GM12878 (cell line): ENCODE data around the gene CDC7. TPM values are rescaled to one million over a fixed set of nuclear protein-coding genes. Genes with fewer than 3 reads are reported as not detected.
A peak's percentile ranks its signal among the peaks of the same experiment; 100 is the strongest.

Experiments used
- ATAC-seq: fragments of 200-7000 bp; cut with Tn5 transposase; 3 replicates; pipeline ENCODE4 v1.9.1; 2020; ENCODE audit warnings: mild to moderate bottlenecking, moderate library complexity
- BruUV-seq: library from RNA; stranded (reverse); fragments of 400-500 nt; replicated peaks from 2 replicates; lab custom pipeline; 2021; lab: Mats Ljungman, UMichigan
- CTCF ChIA-PET: fragments of 300-600 bp; sonication (Branson Sonifier 250); formaldehyde crosslinking; extraction: SDS; loops from one replicate; lab custom pipeline; 2021; ENCODE audit warnings: inconsistent platforms; lab: Yijun Ruan, JAX
- POLR2A ChIA-PET: fragments of 350-600 bp; formaldehyde crosslinking; extraction: SDS; loops from one replicate; lab custom pipeline; 2021; ENCODE audit warnings: inconsistent platforms; lab: Charles Lee
- RAD21 ChIA-PET: fragments of 300-600 bp; sonication (Branson Sonifier 250); formaldehyde crosslinking; loops from one replicate; lab custom pipeline; 2023; ENCODE audit warnings: antibody characterized with exemption; ENCODE audit not compliant: unreplicated experiment; lab: Charles Lee
- SMC1A ChIA-PET: fragments of 300-600 bp; sonication (Branson Sonifier 250); formaldehyde crosslinking; loops from one replicate; lab custom pipeline; 2023; ENCODE audit not compliant: unreplicated experiment, uncharacterized antibody; lab: Charles Lee
- DNase-seq: peaks from one replicate; pipeline ENCODE4 v3.0.0-alpha.2; 2011; ENCODE audit warnings: low read depth, low spot score
- FAIRE-seq: peaks from 3 replicates; lab custom pipeline; 2011; peaks lifted over from hg19 to GRCh38; lab: Jason Lieb, UNC
- H2AFZ ChIP-seq: 2 replicates; pipeline ENCODE4 v1.6.0; 2011; ENCODE audit warnings: low read depth, low read length, control low read depth; ENCODE audit not compliant: control insufficient read depth
- H3K27ac ChIP-seq: 2 replicates; pipeline ENCODE4 v1.5.1; 2011; ENCODE audit warnings: control low read depth; ENCODE audit not compliant: control insufficient read depth, insufficient read depth
- H3K27me3 ChIP-seq, 2 experiments: replicated peaks in 1 of 2; 2 replicates each; pipeline versions ENCODE4 v1.6.0 to v1.6.1; 2011; ENCODE audit warnings: low read length in 1 of 2; ENCODE audit not compliant: control insufficient read depth in 2 of 2, insufficient read depth in 2 of 2
- H3K36me3 ChIP-seq, 2 experiments: 2 replicates each; pipeline ENCODE4 v1.5.1; 2011; ENCODE audit warnings: low read length in 1 of 2; ENCODE audit not compliant: control insufficient read depth in 2 of 2, insufficient read depth in 2 of 2
- H3K4me1 ChIP-seq: 2 replicates; pipeline ENCODE4 v1.6.1; 2011; ENCODE audit warnings: mild to moderate bottlenecking, low read length, moderate library complexity, mixed read lengths; ENCODE audit not compliant: control insufficient read depth, insufficient read depth
- H3K4me2 ChIP-seq: 2 replicates; pipeline ENCODE4 v1.6.0; 2011; ENCODE audit warnings: control low read depth; ENCODE audit not compliant: control insufficient read depth, insufficient read depth
- H3K4me3 ChIP-seq: fragments of 200-600 bp; sonication (generic); 2 replicates; pipeline ENCODE4 v1.5.1; 2016
- H3K79me2 ChIP-seq: 2 replicates; pipeline ENCODE4 v1.6.0; 2011; ENCODE audit warnings: low read length; ENCODE audit not compliant: control insufficient read depth, insufficient read depth
- H3K9ac ChIP-seq: 2 replicates; pipeline ENCODE4 v1.8.0; 2011; ENCODE audit warnings: low read length, control low read depth, mixed read lengths; ENCODE audit not compliant: control insufficient read depth, insufficient read depth
- H3K9me3 ChIP-seq: replicated peaks from 3 replicates; pipeline ENCODE4 v1.5.1; 2011; ENCODE audit warnings: mild to moderate bottlenecking, low read length; ENCODE audit not compliant: control insufficient read depth, insufficient read depth
- H4K20me1 ChIP-seq: 2 replicates; pipeline ENCODE4 v1.6.0; 2011; ENCODE audit not compliant: control insufficient read depth, insufficient read depth
- CTCF ChIP-seq, 3 experiments: IDR thresholded peaks in 2 of 3; conservative IDR thresholded peaks in 1 of 3; 2 replicates each; pipeline ENCODE4 v1.5.1; 2011; ENCODE audit warnings: low read depth in 3 of 3, low read length in 3 of 3, mild to moderate bottlenecking in 3 of 3, control low read depth in 2 of 3, moderate library complexity in 2 of 3, inconsistent platforms in 1 of 3, mixed read lengths in 1 of 3; ENCODE audit not compliant: control insufficient read depth in 2 of 3, insufficient read depth in 1 of 3; ENCODE audit errors: extremely low read depth in 1 of 3
- FOXM1 ChIP-seq: IDR thresholded peaks from 2 replicates; pipeline ENCODE4 v1.6.1; 2012; ENCODE audit warnings: low read depth, mild to moderate bottlenecking, inconsistent platforms, low read length, moderate library complexity
- NBN ChIP-seq: fragments of 450-650 bp; IDR thresholded peaks from 2 replicates; pipeline ENCODE4 v1.6.1; 2016
- RAD21 ChIP-seq: IDR thresholded peaks from 2 replicates; pipeline ENCODE4 v1.6.1; 2011; ENCODE audit warnings: mild to moderate bottlenecking, low read depth, low read length, moderate library complexity; ENCODE audit not compliant: insufficient read depth
- SPI1 ChIP-seq: IDR thresholded peaks from 2 replicates; pipeline ENCODE4 v1.6.1; 2011; ENCODE audit warnings: low read depth, mild to moderate bottlenecking, low read length, moderate library complexity, borderline replicate concordance; ENCODE audit not compliant: insufficient read depth
- WGBS: methylation state at CpG from one replicate; pipeline ENCODE4 v1.1.6; 2016; ENCODE audit warnings: low lambda C conversion rate; ENCODE audit not compliant: insufficient replicate concordance, insufficient coverage; ENCODE audit errors: missing lambda C conversion rate; 5-methylcytosine and 5-hydroxymethylcytosine counted together
- in situ Hi-C: fragments of 300-500 bp; cut with MboI; formaldehyde crosslinking; loops from 9 replicates; pipeline ENCODE4 v1.14.3; 2018; ENCODE audit warnings: mixed read lengths
- intact Hi-C: fragments of 100-400 bp; cut with micrococcal nuclease; formaldehyde crosslinking; loops from one replicate; pipeline ENCODE4 v1.14.2; 2022; ENCODE audit not compliant: unreplicated experiment
- polyA plus RNA-seq, 11 experiments: library from polyadenylated mRNA; depleted of rRNA in 4 of 11; unstranded in 6 of 11; stranded (reverse) in 5 of 11; fragments of >200 nt; fragmentation: Nextera tagmentation in 4 of 11; fragmentation: Illumina TruSeq in 1 of 11; extraction: Ambion mirVana in 4 of 11; extraction: Trizol in 1 of 11; gene quantifications; 1 replicate in 1 of 11; 2 replicates in 10 of 11; pipeline versions ENCODE4 v1.2.1 to v1.2.3, GENCODE V29; 2011 to 2016; ENCODE audit warnings: inconsistent platforms in 2 of 11, missing spikeins in 2 of 11, low read depth in 1 of 11
- total RNA-seq, 4 experiments: library from RNA; depleted of rRNA in 3 of 4; stranded (reverse); fragments of >200 nt in 3 of 4; fragmentation: Illumina TruSeq in 1 of 4; extraction: Trizol in 1 of 4; gene quantifications; 2 replicates each; pipeline versions ENCODE4 v1.2.1 to v1.2.3, GENCODE V29; 2013 to 2021

CDC7 gene
- total and polyA plus RNA-seq, 10 of the 15 experiments (the other 5 are each of a cell fraction or from before 2014, with no cell fraction given) = 14.9 to 37.8 (median 26.0) TPM

DNA sequence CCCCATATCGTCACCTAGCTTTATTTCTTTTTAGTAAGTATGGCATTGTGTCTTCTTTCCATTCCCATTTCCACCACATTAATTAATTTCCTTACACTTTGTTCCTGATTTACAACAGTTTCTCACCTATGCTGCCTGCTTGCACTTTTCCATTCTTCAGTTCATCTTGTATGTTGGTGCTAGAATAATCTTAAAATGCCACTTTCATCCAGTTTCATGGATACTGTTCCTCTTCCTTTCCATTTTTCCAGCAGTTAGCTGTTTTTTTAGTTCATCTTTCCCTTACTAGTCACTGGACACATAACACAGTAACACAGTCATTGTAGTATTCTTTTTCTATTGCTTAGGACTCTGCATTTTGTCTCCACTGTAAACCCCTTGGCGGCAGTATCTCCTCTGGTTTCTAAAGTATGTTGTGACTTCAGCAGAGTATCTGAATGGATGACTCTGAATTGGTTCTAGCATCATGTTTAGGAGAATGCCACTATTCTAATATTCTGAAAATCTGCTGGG, 2.1 kb downstream of the CDC7 start:
- Histone ChIP-seq H3K9ac (peak overlapping the region; percentile 37; the same call in 1 of the 2 replicates), H2AFZ (no peak overlapping the region; the same call in 1 of the 2 replicates), H4K20me1 (no peaks in the 10 kb centered on the region), H3K36me3 (no peaks in the 10 kb centered on the region), H3K27me3 (no peaks in the 10 kb centered on the region), H3K4me3 (peak overlapping the region; percentile 56), H3K79me2 (peaks cover 51% of the 10 kb centered on the region), H3K4me1 (peaks cover 2% of the 10 kb centered on the region; the same call in 1 of the 2 replicates), H3K27ac (no peak overlapping the region), H3K4me2 (peak overlapping the region; percentile 84), H3K9me3 (no peaks in the 10 kb centered on the region)
- peak; percentile 59 for ATAC-seq
- ChIA-PET POLR2A (interaction anchor here (0.5 kb wide), 1 partner anchor 1388 kb away, joined by 3 read pairs; no protein-coding TSS in a partner anchor), RAD21 (interaction anchor here (4.7 kb wide), 1 partner anchor 10 kb away, joined by 27 read pairs; no protein-coding TSS in a partner anchor), CTCF (interaction anchor here (0.6 to 6.7 kb wide), 9 partner anchors 11 to 423 kb away, joined by 3 to 59 read pairs (median 4); partner anchors contain the start of gene HFM1), SMC1A (interaction anchor here (1.3 to 2.8 kb wide), 6 partner anchors 8 to 387 kb away, joined by 3 to 10 read pairs (median 6); no protein-coding TSS in a partner anchor)
- no peak for DNase-seq
- WGBS = 47% methylated on average over 2 of the region's 2 CpGs
- intact Hi-C loops = loop anchor here (1.0 to 10.0 kb wide), 5 partner anchors 97 to 792 kb away; partner anchors contain the start of genes GLMN, RPAP2 and TGFBR3
- no peak for FAIRE-seq
- TF ChIP-seq SPI1 = no peak
- peak; percentile 21 to 60 (median 42); a peak in 4 of 6 replicates for TF ChIP-seq CTCF (IDR thresholded peaks at IDR 0.05 in 2 of 3, conservative IDR thresholded peaks at IDR 0.05 in 1 of 3; ENCODE audit: control insufficient read depth in 2 of 3, extremely low read depth in 1 of 3, insufficient read depth in 1 of 3, low read depth in 3 of 3, low read length in 3 of 3)
- TF ChIP-seq RAD21 = peak; percentile 29; the same call in 1 of the 2 replicates
- no peak for TF ChIP-seq FOXM1
- no peak for TF ChIP-seq NBN
- BruUV-seq = no TSS peak
- in situ Hi-C loops = loop anchor here (25.0 kb wide), 2 partner anchors 385 to 1110 kb away; partner anchors contain the start of gene TGFBR3
